CD4-positive, alpha-beta T cell treated with Interleukin-6 at 100 ng/mL for 8 hours (primary cell): ENCODE results near the gene ARL5C.

Experiments
- DNase-seq: peaks from one replicate; pipeline ENCODE4 v3.0.0-alpha.2; 2020; ENCODE audit warnings: mixed read lengths, low spot score

Gene ARL5C

GRCh38 chr17:39165841-39166349 is at the start of gene ARL5C:
Gene ARL5C (minus strand): TSS chr17:39166161. CDS start chr17:39165760, 401 bp downstream.
- no peak for DNase-seq

- DNase-seq, result no peak
Observed at GRCh38 chr17:39213852-39214251, 47.9 kb upstream of the ARL5C start.

GRCh38 chr17:39212841-39213480 is 47.0 kb upstream of the ARL5C start:
- DNase-seq, result no peak

- no peak for DNase-seq
Observed at GRCh38 chr17:39212195-39212810, 46.3 kb upstream of the ARL5C start.

- no peak for DNase-seq
Observed at GRCh38 chr17:39210093-39210434, 44.1 kb upstream of the ARL5C start.

- peak; percentile 60 for DNase-seq
Observed at GRCh38 chr17:39209317-39210092, 43.5 kb upstream of the ARL5C start.

GRCh38 chr17:39208893-39209292 is 42.9 kb upstream of the ARL5C start:
- no peak for DNase-seq

- no peak for DNase-seq
Observed at GRCh38 chr17:39208136-39208535, 42.2 kb upstream of the ARL5C start.

GRCh38 chr17:39205112-39205526 is 39.2 kb upstream of the ARL5C start:
- DNase-seq, result no peak

GRCh38 chr17:39204245-39204644 is 38.3 kb upstream of the ARL5C start:
- no peak for DNase-seq

GRCh38 chr17:39200957-39201510 is 35.1 kb upstream of the ARL5C start:
- no peak for DNase-seq

GRCh38 chr17:39200070-39200879 is 34.3 kb upstream of the ARL5C start, which contains the start of gene RPL19:
Gene RPL19 (plus strand): TSS chr17:39200283. CDS start chr17:39200345, 62 bp downstream.
- DNase-seq, result peak; percentile 68

- DNase-seq, result peak; percentile 89
Observed at GRCh38 chr17:39199820-39200069, 33.8 kb upstream of the ARL5C start.

- no peak for DNase-seq
Observed at GRCh38 chr17:39198186-39198566, 32.2 kb upstream of the ARL5C start.

- DNase-seq, result peak; percentile 66
Observed at GRCh38 chr17:39197380-39198185, 31.6 kb upstream of the ARL5C start, which contains the start of gene CACNB1. Gene CACNB1 (minus strand): TSS chr17:39197669. CDS start chr17:39197495, 174 bp downstream.

GRCh38 chr17:39196808-39197291 is 30.9 kb upstream of the ARL5C start:
- no peak for DNase-seq

- DNase-seq, result no peak
Observed at GRCh38 chr17:39196241-39196807, 30.4 kb upstream of the ARL5C start.

- no peak for DNase-seq
Observed at GRCh38 chr17:39195568-39196160, 29.7 kb upstream of the ARL5C start.

GRCh38 chr17:39194985-39195524 is 29.1 kb upstream of the ARL5C start:
- DNase-seq, result no peak
